Stimulated activated CD8-positive, alpha-beta memory T cell treated with anti-CD3 and anti-CD28 coated beads, Interleukin-7, amount 100 ng/mL, for 24 hours (primary cell): ENCODE results near the gene DLG3.

Experiments used
- DNase-seq: peaks from one replicate; pipeline ENCODE4 v3.0.0-alpha.2; 2020; ENCODE audit warnings: low read depth

The DLG3 gene

GRCh38 chrX:70525733-70526132 is 81.1 kb downstream of the DLG3 start:
- DNase-seq = no peak

- no peak for DNase-seq
These were observed 82.4 kb downstream of the DLG3 start for GRCh38 chrX:70527053-70527452.

DNA sequence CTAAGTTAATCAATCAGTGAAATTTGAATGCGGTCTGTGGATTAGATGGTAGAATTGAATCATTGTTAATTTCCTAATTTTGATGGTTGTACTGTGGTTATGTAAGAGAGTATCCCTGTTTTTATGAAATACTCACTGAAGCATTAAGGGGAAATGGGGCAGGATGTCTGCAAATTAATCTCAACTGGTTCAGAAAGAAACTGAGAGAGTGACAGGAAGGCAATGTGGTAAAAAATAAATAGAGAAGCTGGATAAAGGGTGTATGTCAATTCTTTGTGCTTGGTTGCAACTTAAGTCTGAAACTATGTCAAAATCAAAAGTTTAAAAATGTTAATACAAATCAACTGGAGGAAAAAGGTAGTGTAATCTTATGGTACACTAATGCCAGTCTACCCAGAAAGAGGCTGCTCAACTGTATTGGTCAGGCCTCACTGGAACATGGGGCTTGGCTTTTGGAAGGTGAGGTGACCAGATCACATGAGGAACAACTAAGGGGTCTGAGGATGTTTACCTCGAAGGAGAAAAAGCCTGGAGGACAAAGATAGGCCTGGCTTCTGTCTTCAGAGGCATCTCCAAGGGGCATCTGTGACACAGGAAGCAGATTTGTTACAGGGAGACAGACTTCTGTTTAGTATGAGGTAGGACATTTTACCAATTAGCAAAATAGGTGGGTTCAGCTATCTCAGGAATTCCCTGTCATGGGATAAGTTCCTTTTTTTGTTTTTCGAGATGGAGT is 83.1 kb downstream of the DLG3 start:
- no peak for DNase-seq

- DNase-seq = no peak
These were observed 90.6 kb downstream of the DLG3 start for GRCh38 chrX:70535198-70535597.

- no peak for DNase-seq
These were observed 104.8 kb downstream of the DLG3 start for GRCh38 chrX:70549429-70549828.

DNA sequence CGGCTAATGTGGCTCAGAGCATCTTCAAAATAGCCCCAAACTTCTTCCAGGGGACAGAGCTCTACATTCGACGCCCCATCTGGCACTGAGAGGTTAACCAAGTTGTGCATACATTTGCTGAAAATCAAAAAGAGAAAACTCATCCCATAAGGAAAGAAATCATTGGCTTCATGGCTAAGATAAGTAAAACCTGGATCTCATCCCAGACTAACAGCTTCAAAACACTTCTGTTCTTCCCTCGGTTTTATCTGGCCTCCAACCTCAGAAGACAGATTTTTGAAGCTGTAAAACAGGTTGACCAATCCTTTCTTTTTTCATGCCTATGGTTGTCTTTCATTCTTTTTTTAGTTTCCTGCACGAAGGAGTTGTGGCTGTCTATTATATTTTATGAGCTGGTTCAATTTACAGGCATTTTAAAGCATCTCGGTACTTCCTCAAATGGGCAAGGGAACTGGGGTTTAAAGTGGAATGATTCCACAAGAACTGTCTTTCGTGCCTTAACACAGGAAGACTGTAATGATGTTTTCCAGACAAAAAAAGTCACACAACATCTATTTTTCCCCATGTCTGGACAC is 107.6 kb downstream of the DLG3 start:
- DNase-seq = no peak

DNA sequence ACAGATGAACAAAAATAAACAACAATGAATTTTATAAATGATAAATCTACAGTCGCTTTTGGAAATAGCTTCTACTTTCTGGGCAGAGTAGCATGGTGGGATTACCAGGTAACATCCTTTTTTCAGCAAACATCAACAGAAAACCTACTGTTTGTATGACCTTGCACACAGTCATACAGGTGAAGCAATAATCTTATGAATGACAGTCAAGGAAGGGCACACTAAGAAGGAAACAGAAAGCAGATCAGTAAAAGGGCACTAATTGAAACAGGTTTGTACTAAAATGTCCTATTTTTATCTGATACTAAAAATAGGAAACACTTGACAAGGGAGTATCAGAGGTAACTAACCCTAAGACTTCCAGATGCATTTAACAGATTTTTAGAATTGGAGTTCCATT is 108.9 kb downstream of the DLG3 start:
- no peak for DNase-seq

DNA sequence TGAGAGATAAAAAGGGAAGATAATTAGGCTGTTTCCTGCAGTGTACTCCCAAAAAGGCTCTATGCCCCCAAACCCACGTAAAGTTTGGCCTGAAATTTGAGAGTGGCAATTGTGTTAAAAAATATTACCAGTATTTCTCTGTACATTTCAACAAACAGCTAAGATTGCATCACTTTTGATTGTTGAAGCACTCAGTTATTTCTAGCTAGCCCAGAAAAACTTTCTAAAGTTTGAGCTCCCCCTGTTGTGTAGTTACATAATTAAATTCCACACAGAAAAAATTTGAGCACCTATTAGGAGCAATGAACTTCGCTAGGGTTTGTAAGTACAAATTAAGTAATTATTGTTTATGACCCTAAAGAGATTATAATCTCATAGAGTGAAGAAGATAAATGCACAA is 109.4 kb downstream of the DLG3 start:
- no peak for DNase-seq

- DNase-seq = no peak
These were observed 109.9 kb downstream of the DLG3 start for GRCh38 chrX:70554523-70554922.

DNA sequence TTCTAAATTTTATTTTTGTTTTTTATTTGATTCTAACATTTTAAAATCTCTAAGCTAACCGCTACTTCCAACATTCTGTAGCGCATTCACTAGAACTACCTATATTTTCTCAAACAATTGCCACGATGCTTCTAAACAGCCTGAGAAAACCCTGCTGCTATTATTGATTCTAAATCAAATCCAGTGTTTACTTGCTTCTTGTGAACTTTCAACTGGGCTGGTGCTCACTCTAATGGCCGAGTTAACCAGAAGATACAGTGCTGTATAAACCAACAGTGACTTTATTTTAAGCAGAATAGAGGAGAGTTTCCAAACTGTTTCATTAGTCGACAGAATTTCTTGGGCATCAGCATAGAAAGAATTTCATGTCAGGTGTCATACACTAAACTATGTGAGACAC is 110.3 kb downstream of the DLG3 start:
- DNase-seq = no peak
